NCI-H2171 (cell line): Measurements from ENCODE around the gene CCNDBP1.
"Not testable (repeated sequence)": the region's sequence is repeated elsewhere in the genome, so short reads cannot be mapped to it uniquely, and the experiment has no call there.

ENCODE experiments used
- DNase-seq: peaks from one replicate; lab custom pipeline; 2025; lab: John Stamatoyannopoulos, UW

Gene CCNDBP1

GRCh38 chr15:43185157-43186002, at the start of gene CCNDBP1:
Gene CCNDBP1 (plus strand): TSS chr15:43185403. CDS start chr15:43185499, 96 bp downstream.
- peak; percentile 60 for DNase-seq

- DNase-seq: no peak
Measured at GRCh38 chr15:43143203-43143941, 41.8 kb upstream of the CCNDBP1 start.

DNA sequence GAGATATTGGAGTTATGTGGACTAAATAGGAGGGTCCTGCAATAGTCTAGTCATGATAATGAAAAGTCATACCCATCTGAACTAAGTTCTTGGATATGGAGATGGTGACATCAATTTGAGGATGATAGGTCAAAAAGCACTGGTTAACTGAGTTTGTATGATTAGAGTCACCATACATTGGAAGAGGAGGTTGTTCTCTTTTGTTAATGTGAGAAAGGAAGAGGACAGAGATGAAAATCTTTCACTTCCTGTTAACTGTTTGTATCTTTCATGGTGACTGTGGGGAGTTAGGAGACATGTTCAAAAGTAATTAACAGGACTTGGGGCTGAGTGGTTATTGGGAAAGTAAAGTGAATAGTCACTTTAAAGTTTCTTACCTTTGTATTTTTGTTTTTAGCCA, 40.7 kb upstream of the CCNDBP1 start:
- no peak for DNase-seq

GRCh38 chr15:43146184-43146583, 39.0 kb upstream of the CCNDBP1 start:
- no peak for DNase-seq

GRCh38 chr15:43150191-43150929, 34.8 kb upstream of the CCNDBP1 start:
- DNase-seq: no peak

DNA sequence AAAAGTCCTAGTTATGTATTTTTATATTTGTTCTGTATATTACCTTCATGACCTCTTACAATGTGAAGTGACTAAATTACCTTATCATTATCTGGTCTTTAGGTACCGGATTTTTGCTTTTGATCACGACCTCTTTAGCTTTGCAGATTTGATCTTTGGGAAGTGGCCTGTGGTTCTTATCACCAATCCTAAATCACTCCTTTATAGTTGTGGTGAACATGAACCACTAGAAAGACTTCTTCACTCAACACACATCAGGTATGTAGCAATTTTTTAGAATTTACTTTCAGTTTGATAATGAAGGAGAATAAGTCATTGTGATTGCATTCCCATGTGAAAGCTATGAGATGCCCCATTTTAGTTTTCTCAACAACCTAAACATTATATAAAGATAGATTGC, 33.5 kb upstream of the CCNDBP1 start:
- DNase-seq: no peak

- DNase-seq: no peak
Measured at GRCh38 chr15:43153269-43153668, 31.9 kb upstream of the CCNDBP1 start.

DNA sequence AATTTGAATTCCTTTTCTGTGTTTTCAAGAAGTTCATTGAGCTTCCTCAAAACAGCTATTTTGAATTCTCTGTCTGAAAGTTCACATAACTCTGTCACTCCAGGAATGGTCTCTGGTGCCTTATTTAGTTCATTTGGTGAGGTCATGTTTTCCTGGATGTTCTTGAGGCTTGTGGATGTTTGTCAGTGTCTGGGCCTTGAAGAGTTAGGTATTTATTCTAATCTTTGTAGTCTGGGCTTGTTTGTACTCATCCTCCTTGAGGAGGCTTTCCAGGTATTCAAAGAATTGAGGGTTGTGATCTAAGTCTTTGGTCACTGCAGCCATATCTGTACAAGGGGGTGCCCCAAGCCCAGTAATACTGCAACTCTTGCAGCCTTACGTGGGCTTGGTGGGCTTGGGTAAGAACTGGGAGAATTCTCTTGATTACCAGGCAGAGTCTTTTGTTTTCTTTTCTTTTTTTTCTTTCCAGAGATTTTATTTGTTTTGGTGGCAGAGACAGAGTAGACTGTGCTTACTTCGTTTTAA, 19.3 kb upstream of the CCNDBP1 start:
- DNase-seq: no peak

- DNase-seq: not testable (repeated sequence)
Measured at GRCh38 chr15:43167261-43167660, 17.9 kb upstream of the CCNDBP1 start.

GRCh38 chr15:43168192-43169107, 16.8 kb upstream of the CCNDBP1 start:
- no peak for DNase-seq

DNA sequence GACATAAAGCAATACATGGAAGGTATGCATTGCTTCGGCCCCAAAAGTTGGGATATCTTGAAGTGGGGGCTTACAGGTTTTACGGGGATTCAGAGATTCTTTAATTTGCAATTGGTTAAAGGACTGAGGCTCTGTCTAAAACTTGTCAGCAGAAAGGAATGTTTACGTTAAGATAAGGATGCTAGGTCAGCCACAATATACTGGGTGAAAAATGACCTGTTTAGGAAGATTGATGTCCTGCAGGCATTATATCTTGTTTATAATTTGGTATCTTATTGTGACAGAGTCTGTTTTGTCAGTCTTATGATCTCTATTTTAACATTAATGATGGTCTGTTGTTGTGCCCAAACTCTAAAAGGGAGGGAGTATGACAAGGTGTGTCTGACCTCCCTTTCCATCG, 15.3 kb upstream of the CCNDBP1 start:
- DNase-seq: no peak

- not testable (repeated sequence) for DNase-seq
Measured at GRCh38 chr15:43175656-43176309, 9.4 kb upstream of the CCNDBP1 start.

DNA sequence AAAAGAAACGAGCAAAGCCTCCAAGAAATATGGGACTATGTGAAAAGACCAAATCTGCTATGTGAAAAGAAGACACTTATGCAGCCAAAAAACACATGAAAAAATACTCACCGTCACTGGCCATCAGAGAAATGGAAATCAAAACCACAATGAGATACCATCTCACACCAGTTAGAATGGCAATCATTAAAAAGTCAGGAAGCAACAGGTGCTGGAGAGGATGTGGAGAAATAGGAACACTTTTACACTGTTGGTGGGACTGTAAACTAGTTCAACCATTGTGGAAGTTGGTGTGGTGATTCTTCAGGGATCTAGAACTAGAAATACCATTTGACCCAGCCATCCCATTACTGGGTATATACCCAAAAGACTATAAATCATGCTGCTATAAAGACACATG, 8.1 kb upstream of the CCNDBP1 start:
- not testable (repeated sequence) for DNase-seq

GRCh38 chr15:43183270-43183669, 1.9 kb upstream of the CCNDBP1 start:
- no peak for DNase-seq

GRCh38 chr15:43184407-43185124, 637 bp upstream of the CCNDBP1 start:
- DNase-seq: no peak

DNA sequence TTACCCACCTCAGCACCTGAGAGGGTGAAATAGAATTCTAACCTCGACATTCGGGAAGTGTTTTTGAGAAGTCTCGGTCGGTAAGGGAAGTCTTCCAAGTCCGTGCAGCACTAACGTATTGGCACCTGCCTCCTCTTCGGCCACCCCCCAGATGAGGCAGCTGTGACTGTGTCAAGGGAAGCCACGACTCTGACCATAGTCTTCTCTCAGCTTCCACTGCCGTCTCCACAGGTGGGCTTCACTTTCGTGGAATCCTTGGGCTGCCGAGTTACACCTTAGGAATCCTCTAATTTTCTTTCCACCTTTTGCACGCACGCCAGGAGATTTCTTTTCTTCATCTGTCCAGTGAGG, 775 bp downstream of the CCNDBP1 start:
- no peak for DNase-seq

- no peak for DNase-seq
Measured at GRCh38 chr15:43187544-43188155, 2.4 kb downstream of the CCNDBP1 start.

DNA sequence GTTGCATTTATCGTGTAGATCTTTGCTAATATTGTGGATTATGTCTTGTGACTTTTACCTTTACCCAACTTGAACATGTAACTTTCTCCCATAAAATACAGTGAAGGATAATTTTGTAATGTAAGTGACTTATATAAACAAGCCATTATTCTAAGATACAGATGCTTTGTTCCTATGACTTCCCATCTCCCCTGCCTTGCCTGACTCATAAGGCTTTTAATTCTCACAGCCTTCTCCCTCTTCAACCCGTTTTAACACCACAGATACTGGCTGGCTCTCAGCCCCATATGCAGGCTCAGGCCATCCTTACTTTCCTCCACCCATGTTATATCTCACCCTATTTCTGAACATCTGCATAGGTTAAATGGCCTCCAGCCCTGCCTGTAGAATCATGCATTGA, 4.1 kb downstream of the CCNDBP1 start:
- no peak for DNase-seq

- no peak for DNase-seq
Measured at GRCh38 chr15:43190178-43190577, 5.0 kb downstream of the CCNDBP1 start.

- no peak for DNase-seq
Measured at GRCh38 chr15:43193710-43194109, 8.5 kb downstream of the CCNDBP1 start.
